A549 (cell line): ENCODE measurements around the gene SFRP2.

Experiments
- PHF8 ChIP-seq: fragments of 200-600 bp; sonication (generic); IDR thresholded peaks from 2 replicates; pipeline ENCODE4 v1.6.1; 2016; ENCODE audit warnings: low read depth, mild to moderate bottlenecking, antibody characterized with exemption, moderate library complexity, borderline replicate concordance
- RAD21 ChIP-seq, 2 experiments: fragments of >200 bp in 1 of 2; sonication (Bioruptor Twin) in 1 of 2; formaldehyde crosslinking in 1 of 2; IDR thresholded peaks in 1 of 2; conservative IDR thresholded peaks in 1 of 2; 2 replicates in 1 of 2; 3 replicates in 1 of 2; pipeline ENCODE4 v1.6.1; 2012 to 2018; ENCODE audit warnings: inconsistent platforms in 1 of 2
- RNF2 ChIP-seq: fragments of 200-600 bp; sonication (generic); IDR thresholded peaks from 2 replicates; pipeline ENCODE4 v1.6.1; 2016; ENCODE audit warnings: low read depth, mild to moderate bottlenecking, antibody characterized with exemption, moderate library complexity, borderline replicate concordance
- TF ChIP-seq, protein P1 (sequence below): fragments of >200 bp; sonication (Bioruptor Twin); formaldehyde crosslinking; IDR thresholded peaks from 3 replicates; pipeline ENCODE4 v1.5.1; 2016

- no peak for TF ChIP-seq RNF2
- TF ChIP-seq, protein P1, sequence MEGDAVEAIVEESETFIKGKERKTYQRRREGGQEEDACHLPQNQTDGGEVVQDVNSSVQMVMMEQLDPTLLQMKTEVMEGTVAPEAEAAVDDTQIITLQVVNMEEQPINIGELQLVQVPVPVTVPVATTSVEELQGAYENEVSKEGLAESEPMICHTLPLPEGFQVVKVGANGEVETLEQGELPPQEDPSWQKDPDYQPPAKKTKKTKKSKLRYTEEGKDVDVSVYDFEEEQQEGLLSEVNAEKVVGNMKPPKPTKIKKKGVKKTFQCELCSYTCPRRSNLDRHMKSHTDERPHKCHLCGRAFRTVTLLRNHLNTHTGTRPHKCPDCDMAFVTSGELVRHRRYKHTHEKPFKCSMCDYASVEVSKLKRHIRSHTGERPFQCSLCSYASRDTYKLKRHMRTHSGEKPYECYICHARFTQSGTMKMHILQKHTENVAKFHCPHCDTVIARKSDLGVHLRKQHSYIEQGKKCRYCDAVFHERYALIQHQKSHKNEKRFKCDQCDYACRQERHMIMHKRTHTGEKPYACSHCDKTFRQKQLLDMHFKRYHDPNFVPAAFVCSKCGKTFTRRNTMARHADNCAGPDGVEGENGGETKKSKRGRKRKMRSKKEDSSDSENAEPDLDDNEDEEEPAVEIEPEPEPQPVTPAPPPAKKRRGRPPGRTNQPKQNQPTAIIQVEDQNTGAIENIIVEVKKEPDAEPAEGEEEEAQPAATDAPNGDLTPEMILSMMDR = no peak
- no peak for TF ChIP-seq PHF8
- no peak for TF ChIP-seq RAD21 (conservative IDR thresholded peaks at IDR 0.05 in 1 of 2, IDR thresholded peaks at IDR 0.05 in 1 of 2)
Observed at GRCh38 chr4:153792618-153793247, 3.9 kb upstream of the SFRP2 start.
